Tibial nerve (tissue), 4 donors: ENCODE results near the gene OSBPL10. TPM values are rescaled to one million over a fixed set of nuclear protein-coding genes. Genes with fewer than 3 reads are reported as not detected.

Experiments
- DNase-seq, 2 donors: peaks; one replicate each; pipeline ENCODE4 v3.0.0-alpha.2; 2019; ENCODE audit warnings: low spot score in 2 of 2
- H3K27ac ChIP-seq, 4 donors: fragments of 200-600 bp; sonication (generic) in 3 of 4; one replicate each; pipeline ENCODE4 v1.5.1; 2017 to 2019; ENCODE audit warnings: mild to moderate bottlenecking in 1 of 4
- H3K27me3 ChIP-seq, 2 donors: fragments of 200-600 bp; sonication (generic) in 1 of 2; one replicate each; pipeline versions ENCODE4 v1.5.1 to v1.6.0; 2017 to 2019
- H3K36me3 ChIP-seq, 3 donors: fragments of 200-600 bp; sonication (generic); one replicate each; pipeline ENCODE4 v1.5.1; 2018 to 2019
- H3K4me1 ChIP-seq, 4 donors: fragments of 200-600 bp; sonication (generic) in 3 of 4; one replicate each; pipeline ENCODE4 v1.5.1; 2017 to 2019
- H3K4me3 ChIP-seq, 4 donors: fragments of 200-600 bp; sonication (generic) in 3 of 4; one replicate each; pipeline ENCODE4 v1.5.1; 2017 to 2019; ENCODE audit warnings: mild to moderate bottlenecking in 1 of 4, moderate library complexity in 1 of 4
- H3K9me3 ChIP-seq, 4 donors: fragments of 200-600 bp; sonication (generic) in 3 of 4; one replicate each; pipeline ENCODE4 v1.5.1; 2017 to 2019
- CTCF ChIP-seq, 5 experiments: fragments of 200-600 bp in 3 of 5; fragments of 450-650 bp in 2 of 5; sonication (generic) in 3 of 5; IDR thresholded peaks; one replicate each; pipeline ENCODE4 v1.5.1; 2016 to 2019; ENCODE audit warnings: antibody characterized with exemption in 5 of 5, mild to moderate bottlenecking in 3 of 5, moderate library complexity in 2 of 5
- EP300 ChIP-seq, 2 donors: sonication (generic); formaldehyde crosslinking; IDR thresholded peaks; one replicate each; pipeline ENCODE4 v1.6.1; 2017; ENCODE audit warnings: antibody characterized with exemption in 2 of 2, mild to moderate bottlenecking in 1 of 2
- POLR2A ChIP-seq, 2 donors: fragments of 450-650 bp; IDR thresholded peaks; one replicate each; pipeline ENCODE4 v1.6.1; 2017; ENCODE audit warnings: antibody characterized with exemption in 2 of 2, mild to moderate bottlenecking in 2 of 2, moderate library complexity in 2 of 2
- WGBS, 2 donors: methylation state at CpG; one replicate each; pipeline ENCODE4 v1.1.5; 2018; 5-methylcytosine and 5-hydroxymethylcytosine counted together
- total RNA-seq, 4 donors: library from RNA; depleted of rRNA; stranded (reverse); fragments of >200 nt; gene quantifications; one replicate each; pipeline ENCODE4 v1.1.0, GENCODE V29; 2016

Gene OSBPL10
- total RNA-seq, 4 donors from 2014 or later: 45.0 to 79.2 (median 60.4) TPM

GRCh38 chr3:31760654-31761053, 220.4 kb downstream of the OSBPL10 start:
- no peak for TF ChIP-seq POLR2A (IDR thresholded peaks at IDR 0.05)
- TF ChIP-seq EP300 (IDR thresholded peaks at IDR 0.05): no peak
- TF ChIP-seq CTCF (IDR thresholded peaks at IDR 0.05): no peak
- no peaks in the 10 kb centered on the region for H3K4me1 ChIP-seq
- DNase-seq: no peak
- H3K27ac ChIP-seq: no peak overlapping the region
- H3K36me3 ChIP-seq: no peaks in the 10 kb centered on the region
- no peaks in the 10 kb centered on the region for H3K27me3 ChIP-seq
- no peaks in the 10 kb centered on the region for H3K9me3 ChIP-seq
- H3K4me3 ChIP-seq: no peak overlapping the region
- 85 to 90% methylated on average over 6 of the region's 6 CpGs for WGBS, 2 donors

- Histone ChIP-seq H3K36me3 (no peaks in the 10 kb centered on the region), H3K9me3 (no peaks in the 10 kb centered on the region), H3K4me3 (no peak overlapping the region), H3K27ac (no peak overlapping the region), H3K4me1 (no peaks in the 10 kb centered on the region), H3K27me3 (no peaks in the 10 kb centered on the region)
- WGBS, 2 donors: 85 to 89% methylated on average over 5 of the region's 5 CpGs
- DNase-seq: no peak
- TF ChIP-seq CTCF (IDR thresholded peaks at IDR 0.05) (no peak), POLR2A (IDR thresholded peaks at IDR 0.05) (no peak), EP300 (IDR thresholded peaks at IDR 0.05) (no peak)
Measured at GRCh38 chr3:31758322-31758965, 222.6 kb downstream of the OSBPL10 start.

GRCh38 chr3:31755926-31756658, 225.0 kb downstream of the OSBPL10 start:
- no peaks in the 10 kb centered on the region for H3K9me3 ChIP-seq
- no peaks in the 10 kb centered on the region for H3K27me3 ChIP-seq
- H3K4me1 ChIP-seq: no peaks in the 10 kb centered on the region
- H3K4me3 ChIP-seq: no peak overlapping the region
- 65 to 75% methylated on average over 7 of the region's 7 CpGs for WGBS, 2 donors
- no peaks in the 10 kb centered on the region for H3K36me3 ChIP-seq
- no peak for TF ChIP-seq CTCF (IDR thresholded peaks at IDR 0.05)
- no peak for TF ChIP-seq POLR2A (IDR thresholded peaks at IDR 0.05)
- no peak for TF ChIP-seq EP300 (IDR thresholded peaks at IDR 0.05)
- DNase-seq: no peak
- H3K27ac ChIP-seq: no peak overlapping the region

- no peak for DNase-seq
- Histone ChIP-seq H3K9me3 (no peaks in the 10 kb centered on the region), H3K27ac (no peak overlapping the region), H3K4me1 (no peaks in the 10 kb centered on the region), H3K4me3 (no peak overlapping the region), H3K27me3 (no peaks in the 10 kb centered on the region), H3K36me3 (no peaks in the 10 kb centered on the region)
- WGBS, 2 donors: 77 to 79% methylated on average over 6 of the region's 6 CpGs
- no peak for TF ChIP-seq EP300 (IDR thresholded peaks at IDR 0.05)
- TF ChIP-seq POLR2A (IDR thresholded peaks at IDR 0.05): no peak
Measured at GRCh38 chr3:31754575-31755278, 226.3 kb downstream of the OSBPL10 start.

- Histone ChIP-seq H3K27ac (no peak overlapping the region), H3K4me1 (no peaks in the 10 kb centered on the region), H3K4me3 (no peak overlapping the region), H3K36me3 (no peaks in the 10 kb centered on the region), H3K27me3 (no peaks in the 10 kb centered on the region), H3K9me3 (no peaks in the 10 kb centered on the region)
- DNase-seq: no peak
- no peak for TF ChIP-seq EP300 (IDR thresholded peaks at IDR 0.05)
- no peak for TF ChIP-seq POLR2A (IDR thresholded peaks at IDR 0.05)
- TF ChIP-seq CTCF (IDR thresholded peaks at IDR 0.05): no peak
- 95 to 97% methylated on average over 7 of the region's 7 CpGs for WGBS, 2 donors
Measured at GRCh38 chr3:31753050-31753425, 228.0 kb downstream of the OSBPL10 start.
